A172 (cell line): ENCODE data around the gene ICE2. TPM values are rescaled to one million over a fixed set of nuclear protein-coding genes. Genes with fewer than 3 reads are reported as not detected.
"Not testable (repeated sequence)": the region's sequence is repeated elsewhere in the genome, so short reads cannot be mapped to it uniquely, and the experiment has no call there.

Source experiments
- DNase-seq: peaks from one replicate; pipeline ENCODE4 v3.0.0-alpha.2; 2015; ENCODE audit warnings: low spot score
- total RNA-seq: library from RNA; depleted of rRNA; stranded (reverse); fragments of >200 nt; shearing (Covaris generic); gene quantifications from 2 replicates; pipeline ENCODE4 v1.2.3, GENCODE V29; 2014

Gene ICE2
- total RNA-seq, 1 experiment from 2014 or later, result 31.9 TPM

DNA sequence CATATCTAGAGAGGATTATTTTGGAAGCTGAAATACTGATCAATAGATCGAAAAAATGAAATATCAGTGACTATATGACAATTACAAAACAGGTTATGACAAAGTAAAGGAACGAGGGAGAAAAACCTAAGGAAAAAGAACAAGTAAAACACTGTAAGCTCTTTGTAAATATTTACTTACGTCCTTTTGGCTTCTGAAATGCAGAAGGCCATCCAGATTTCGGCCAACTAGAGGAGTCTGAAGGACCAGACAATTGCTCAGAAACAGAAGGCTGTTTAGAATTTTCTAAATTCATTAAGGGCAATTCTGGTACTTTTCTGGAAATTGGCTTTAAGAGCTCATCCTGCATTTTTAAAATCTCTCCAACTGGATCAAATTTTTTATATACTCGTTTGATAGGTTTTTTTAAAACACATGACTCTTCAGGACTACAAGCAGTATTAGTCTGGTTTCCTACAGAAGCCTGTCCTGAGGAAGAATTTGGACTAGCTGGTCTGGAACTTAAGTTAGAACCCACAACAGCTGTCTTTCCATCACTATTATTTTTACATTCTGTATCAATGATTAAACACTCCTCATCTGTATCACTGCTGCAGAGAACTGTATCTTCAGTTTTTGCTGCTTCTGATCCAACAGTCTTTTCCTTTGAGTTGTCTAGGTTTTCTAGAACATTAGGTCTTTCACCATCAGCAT, 30.1 kb downstream of the ICE2 start:
- no peak for DNase-seq

- DNase-seq, result peak; percentile 27
These were observed 34.5 kb downstream of the ICE2 start for GRCh38 chr15:60444289-60444912.

GRCh38 chr15:60442763-60443162, 36.2 kb downstream of the ICE2 start:
- DNase-seq, result peak; percentile 17

DNA sequence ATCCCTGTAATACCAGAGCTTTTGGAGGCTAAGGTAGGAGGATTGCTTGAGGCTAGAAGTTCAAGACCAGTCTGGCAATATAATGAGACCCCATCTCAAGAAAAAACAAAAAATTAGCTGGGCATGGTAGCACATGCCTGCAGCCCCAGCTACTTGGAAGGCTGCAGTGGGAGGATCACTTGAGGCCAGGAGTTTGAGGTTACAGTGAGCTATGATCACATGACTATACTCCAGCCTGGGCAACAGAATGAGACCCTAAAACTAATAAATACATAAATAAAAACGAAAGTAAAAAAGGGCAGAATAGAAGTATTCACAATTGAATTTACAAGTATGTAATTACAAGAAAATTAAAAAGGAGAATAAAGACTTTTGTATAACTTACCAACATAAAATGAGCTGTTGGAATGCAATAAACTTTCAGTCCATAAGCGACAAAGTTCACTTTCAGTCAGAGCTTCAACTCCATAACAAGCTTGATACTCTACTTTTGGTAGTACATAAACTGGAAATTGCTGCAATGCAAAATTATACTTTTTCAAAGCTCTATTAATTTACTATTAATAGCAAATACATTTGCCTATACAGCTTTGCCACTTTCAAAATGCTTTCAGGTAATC, 36.8 kb downstream of the ICE2 start:
- DNase-seq, result no peak

- DNase-seq, result no peak
These were observed 37.6 kb downstream of the ICE2 start for GRCh38 chr15:60441331-60441730.

GRCh38 chr15:60438646-60439045, 40.3 kb downstream of the ICE2 start:
- DNase-seq, result no peak

DNA sequence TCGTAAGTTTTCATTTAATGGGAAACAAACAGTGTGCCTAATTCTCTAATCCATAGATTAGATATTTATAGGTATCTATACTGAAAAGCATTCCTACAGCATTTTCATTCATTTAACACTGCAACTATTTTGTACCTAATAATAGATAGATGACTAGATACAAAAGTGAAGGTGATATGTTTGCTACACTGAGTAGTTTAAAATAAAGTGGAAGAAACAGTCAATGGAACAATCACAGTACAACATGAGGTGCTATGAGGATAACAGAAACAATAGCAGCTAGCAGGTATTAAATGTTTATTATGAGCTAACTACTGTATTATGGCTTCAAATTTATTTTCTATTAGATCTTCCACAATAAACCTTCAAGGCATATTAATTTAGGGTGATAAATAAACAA, 50.0 kb downstream of the ICE2 start:
- no peak for DNase-seq

DNA sequence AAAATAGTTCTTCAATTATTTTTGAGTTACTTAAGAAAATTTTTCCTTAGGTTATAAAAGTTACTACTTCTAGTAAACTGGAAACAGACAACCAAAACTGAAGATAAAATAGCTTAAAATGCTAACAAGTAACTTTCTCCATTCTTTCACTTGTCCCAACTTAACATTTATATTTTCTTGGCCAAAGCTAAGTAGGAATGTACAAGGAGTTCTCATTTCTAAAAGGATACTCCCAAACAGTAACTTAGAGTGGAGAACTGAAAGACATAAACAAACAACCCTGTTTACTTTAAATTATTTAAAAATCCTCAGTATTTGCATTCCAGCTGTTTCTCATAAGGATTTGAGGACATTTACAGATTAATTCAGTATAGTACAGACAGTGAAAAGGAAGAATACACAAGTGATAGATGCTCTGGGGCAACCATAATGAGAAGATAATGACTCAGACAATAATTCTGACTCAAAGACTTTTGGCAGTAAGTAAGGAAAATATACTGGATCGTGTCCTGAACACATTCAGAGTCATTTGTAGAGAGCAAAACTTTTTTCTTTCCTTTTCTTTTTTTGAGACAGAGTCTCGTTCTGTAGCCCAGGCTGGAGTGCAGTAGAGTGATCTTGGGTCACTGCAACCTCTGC, 52.0 kb downstream of the ICE2 start:
- peak; percentile 60 for DNase-seq

DNA sequence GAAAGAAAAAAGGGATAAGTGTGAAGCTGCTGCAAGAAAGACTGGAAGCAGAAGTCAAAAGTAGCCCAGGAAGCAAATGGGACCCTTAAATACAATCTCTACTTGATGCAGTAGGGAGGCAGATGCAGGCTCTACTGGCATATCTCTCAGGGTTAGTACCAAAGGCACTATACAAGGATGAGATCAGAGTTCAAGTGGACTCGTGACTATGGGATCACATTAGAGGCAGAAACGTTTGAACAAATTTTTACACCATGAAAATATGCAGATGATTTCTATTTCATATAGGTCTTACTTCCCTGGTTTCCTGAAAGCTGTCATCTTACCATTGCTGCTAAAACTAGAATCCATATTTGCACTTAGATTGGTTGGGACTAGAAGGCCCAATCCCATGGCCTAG, 53.5 kb downstream of the ICE2 start:
- no peak for DNase-seq

- no peak for DNase-seq
These were observed 54.9 kb downstream of the ICE2 start for GRCh38 chr15:60424006-60424405.

GRCh38 chr15:60423537-60423936, 55.4 kb downstream of the ICE2 start:
- peak; percentile 81 for DNase-seq

DNA sequence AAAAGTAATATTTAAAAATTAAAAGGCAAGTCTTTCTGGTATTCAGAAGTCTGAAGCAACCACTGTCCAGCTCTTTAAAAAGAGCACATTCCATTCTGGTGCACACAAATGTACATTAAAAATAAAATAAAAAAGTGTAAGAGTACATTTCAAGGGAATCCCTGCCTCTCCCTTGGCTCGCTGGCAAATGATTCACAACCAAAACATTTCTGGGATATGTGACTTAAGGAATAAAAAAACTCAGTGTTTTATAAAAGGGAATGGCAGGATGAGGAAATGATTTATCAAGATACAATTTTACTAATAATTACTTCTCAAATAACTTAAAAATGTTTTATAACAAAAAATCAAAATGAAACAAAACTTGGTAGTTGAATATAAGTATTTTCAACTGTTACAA, 57.4 kb downstream of the ICE2 start:
- peak; percentile 52 for DNase-seq

DNA sequence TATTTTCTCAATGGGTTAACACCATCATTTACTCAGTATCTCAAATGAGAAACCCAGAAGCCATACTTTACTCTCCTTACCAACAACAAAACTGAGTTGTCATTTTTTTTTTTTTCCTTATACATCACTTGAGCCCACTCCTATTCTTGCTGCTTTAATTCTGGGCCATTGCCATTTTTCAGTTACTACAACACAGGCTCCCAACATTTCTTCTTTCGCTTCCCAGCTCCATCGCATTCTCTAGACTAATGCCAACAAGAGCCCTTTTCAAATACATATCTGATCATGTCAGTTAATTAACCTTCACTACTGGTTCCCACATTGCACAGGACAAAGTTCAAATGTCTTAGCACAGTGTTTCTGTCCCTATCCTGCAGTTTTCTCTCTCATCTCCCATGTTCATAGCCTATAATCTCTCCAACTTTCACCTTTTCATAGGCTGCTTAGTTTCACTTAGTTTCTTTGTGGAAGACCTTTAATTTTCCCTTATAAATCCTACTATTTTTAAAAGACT, 58.7 kb downstream of the ICE2 start:
- no peak for DNase-seq

GRCh38 chr15:60419753-60420152, 59.2 kb downstream of the ICE2 start:
- DNase-seq, result no peak

DNA sequence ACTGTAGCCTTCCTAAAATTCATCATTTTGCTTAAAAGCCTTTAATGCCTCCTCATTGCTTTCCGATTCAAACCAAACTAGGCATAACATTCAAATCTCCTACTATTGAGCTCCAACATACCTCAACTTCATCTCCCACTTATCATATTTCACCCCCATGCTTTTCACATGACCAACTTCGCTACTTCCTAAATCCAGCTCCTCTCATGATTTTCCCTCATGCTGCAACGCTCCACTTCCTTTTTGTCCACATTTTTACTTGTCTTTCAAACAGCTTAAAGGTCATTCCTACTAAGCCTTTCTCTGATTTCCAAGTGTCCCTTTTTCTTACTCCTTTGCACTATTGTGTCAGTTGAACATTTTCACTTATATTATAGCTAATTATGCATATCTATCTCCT, 60.8 kb downstream of the ICE2 start:
- no peak for DNase-seq

DNA sequence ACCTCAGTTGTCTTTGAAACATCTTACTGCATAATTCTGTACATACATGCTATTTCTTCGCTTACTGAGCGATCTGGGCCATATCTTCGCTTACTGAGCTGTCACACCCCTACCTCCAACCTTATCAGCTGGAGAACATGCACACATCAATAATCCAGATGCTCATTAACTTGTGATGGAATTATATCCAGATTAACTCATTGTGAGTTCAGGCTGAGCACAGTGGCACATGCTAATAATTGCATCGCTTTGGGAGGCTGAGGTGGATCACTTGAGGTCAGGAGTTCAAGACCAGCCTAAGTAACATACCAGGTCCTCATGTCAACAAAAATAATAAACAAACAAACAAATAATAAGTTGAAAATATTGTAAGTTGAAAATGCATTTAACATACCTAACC, 61.8 kb downstream of the ICE2 start:
- DNase-seq, result no peak

DNA sequence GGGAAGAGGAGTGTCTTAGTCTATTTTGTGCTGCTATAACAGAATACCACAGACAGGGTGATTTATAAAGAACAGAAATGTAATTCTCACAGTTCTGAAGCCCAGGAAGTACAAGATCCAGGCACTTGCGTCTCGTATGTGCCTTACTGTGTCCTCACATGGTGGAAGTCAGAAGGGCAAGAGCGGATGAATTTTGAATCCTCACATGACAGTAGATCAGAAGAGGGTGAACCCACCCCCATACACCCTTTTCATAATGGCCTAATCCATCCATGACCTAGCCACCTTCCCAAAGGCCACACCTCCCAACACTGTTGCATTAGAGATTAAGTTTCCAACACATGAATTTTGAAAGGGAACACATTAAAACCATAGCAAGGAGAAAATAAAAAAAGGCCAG, 62.5 kb downstream of the ICE2 start:
- no peak for DNase-seq

- no peak for DNase-seq
These were observed 64.8 kb downstream of the ICE2 start for GRCh38 chr15:60414016-60414682.

DNA sequence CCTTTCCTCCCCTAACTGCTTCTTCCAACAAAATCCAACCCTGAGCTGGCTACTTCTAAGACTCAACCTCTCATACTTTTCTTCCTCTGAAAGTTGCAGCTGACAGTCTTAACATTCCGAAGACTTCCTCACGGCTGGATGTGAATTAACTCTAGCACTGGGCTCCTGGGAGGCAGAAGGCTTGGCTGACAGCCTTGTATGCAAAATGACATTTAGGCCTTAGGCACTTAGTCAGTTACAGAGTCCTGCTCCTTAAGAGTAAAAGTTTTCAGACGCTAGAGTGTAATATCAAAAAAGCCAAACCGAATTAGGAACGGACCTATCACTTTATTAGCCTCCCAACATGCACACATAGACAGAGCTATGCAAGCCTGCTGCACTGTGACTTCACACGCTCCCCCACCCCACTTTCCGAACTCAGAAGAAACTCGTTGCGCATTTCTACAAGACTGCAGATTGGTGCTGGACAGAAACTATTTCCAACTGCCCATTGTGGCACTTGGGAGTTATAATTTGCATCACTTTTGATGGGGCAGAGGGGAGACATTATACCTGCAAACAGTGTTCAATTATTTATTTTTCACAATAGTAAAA, 65.6 kb downstream of the ICE2 start:
- DNase-seq, result no peak

- DNase-seq, result not testable (repeated sequence)
These were observed 66.1 kb downstream of the ICE2 start for GRCh38 chr15:60412807-60413206.

DNA sequence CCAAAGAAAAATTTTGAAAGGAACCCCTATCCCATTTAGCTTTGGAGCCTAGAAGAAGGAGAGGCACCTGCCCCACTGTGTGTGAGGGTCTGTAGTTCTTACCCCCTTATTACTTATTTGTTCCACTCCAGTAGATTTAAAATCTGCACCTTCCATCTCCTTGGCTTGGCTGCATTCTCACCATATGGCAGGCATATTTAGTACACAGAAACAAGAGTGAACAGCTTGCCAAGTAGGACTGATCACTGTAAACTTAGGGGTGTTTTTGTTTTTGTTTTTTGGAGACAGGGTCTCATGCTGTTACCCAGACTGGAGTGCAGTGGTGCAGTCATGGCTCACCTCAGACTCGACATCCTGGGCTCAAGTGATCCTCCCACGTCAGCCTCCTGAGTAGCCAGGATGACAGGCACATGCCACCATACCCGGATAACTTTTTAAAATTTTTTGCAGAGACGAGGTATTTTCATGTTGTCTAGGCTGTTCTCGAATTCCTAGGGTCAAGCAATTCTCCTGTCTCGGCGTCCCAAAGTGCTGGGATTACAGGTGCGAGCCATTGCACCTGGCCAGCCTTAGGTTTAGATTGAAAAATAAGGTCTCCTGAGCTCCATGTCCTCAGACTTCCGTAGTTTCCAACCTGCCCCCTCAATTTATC, 67.0 kb downstream of the ICE2 start:
- DNase-seq, result no peak
